Measurements from ENCODE around the gene SEC14L5. TPM values are rescaled to one million over a fixed set of nuclear protein-coding genes. Genes with fewer than 3 reads are reported as not detected.
"Not testable (repeated sequence)": the region's sequence is repeated elsewhere in the genome, so short reads cannot be mapped to it uniquely, and the experiment has no call there.

SEC14L5 gene
- 3.1 TPM for total RNA-seq

DNA sequence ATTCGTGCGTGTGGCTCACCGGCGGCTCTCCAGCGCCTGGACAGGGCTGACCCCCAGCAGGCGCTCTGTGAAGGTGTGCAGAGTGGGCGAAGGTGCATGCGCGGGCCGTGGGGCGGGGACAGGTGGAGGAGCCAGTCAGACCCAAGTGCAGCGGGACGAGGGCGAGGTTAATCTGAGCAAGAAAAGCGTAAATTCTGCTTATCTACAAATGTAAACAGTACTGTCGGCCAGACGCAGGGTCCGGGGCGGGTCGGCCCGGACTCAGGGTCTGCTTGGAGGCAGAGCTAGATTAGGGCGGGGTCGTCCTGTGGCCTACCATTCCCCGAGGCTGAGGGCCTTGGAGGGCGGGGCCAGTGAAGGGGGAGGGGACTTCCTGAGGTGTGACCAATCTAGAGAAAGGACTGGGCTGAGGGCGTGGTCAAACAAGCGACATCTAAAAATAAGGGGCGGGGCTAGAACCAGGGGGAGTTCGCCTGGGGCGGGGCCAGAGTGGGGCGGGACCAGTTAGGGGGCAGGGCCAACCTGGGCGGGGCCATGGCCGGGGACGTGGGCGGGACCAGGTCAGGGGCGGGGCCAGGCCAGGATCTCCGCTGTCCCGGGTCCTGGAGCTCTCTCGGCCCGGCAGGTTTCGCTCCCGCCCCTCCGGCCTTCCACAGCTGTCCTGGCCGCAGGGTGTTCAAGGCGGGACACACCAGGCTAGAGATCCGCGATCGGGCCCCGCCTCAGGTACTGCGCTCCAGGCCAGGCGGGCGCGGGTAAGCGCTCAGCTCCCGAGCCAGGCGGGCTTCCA lies at the start of gene SEC14L5:
Gene SEC14L5 (plus strand): TSS at position 611 of the 790 bp plus-strand sequence. CDS start 994 bp downstream, outside the sequence.
- peak; percentile 98 for DNase-seq

DNA sequence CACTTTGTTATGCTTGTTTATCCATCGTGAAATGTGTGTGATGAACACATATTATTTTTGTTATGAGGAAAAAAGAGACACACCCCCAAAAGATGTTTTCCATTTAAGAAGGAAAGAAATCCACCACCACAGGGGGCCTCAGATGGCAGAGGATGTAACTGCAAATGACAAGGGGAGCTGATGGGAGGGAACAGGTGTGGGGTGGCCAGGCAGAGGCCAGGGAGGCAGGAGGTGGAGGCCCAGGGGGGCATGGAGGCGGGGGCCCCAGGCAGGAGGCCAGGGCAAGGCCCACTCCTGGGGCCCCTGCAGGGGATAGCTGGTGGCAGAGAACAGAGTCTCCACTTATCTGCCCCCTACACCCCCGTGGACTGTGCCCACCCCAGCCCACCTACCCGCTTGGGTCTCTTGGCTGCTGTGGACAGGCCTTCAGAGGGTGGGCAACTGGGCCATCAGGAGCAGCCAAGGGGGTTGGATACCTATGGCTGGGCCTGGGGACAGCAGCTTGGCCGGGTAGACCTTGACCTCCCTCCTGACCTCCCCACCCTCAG lies 49.2 kb upstream of the SEC14L5 start:
- no peak for DNase-seq

DNA sequence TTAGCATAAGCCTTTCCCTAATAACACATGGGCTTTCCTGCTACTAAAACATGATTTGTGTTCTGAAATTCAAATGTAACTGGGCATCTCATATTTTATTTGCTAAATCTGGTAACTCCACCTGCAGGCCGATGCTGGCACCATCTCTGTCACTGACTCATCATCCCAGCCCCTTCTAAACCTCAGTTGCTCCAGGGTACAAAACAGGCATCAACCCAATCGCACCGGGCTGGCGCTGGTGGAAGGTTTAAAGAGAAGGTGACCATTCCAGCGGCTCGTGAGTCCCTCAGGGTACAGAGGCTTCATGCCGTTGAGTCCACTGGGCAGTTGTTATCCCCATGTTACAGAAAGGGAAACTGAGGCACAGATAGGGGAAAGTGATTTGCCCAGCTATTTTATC lies 48.3 kb upstream of the SEC14L5 start:
- no peak for DNase-seq

DNA sequence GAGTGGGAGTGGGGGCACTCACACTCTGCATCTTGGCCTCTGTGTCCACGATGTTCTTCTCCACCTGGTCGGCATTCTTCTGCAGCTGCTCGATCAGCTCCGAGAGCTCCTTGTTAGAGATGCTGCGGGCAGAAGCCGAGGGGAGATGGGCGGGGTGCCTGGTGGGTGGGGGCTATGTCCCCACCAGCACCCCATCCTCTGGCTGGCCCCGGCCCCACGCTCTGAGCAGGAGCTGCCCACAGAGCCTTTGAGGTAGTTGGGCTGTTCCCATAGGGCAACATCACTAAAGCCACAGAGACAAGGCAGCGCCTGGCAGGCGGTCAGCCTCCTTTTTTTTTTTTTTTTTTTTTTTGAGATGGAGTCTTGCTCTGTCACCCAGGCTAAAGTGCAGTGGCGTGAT lies 47.3 kb upstream of the SEC14L5 start:
- DNase-seq, result no peak

DNA sequence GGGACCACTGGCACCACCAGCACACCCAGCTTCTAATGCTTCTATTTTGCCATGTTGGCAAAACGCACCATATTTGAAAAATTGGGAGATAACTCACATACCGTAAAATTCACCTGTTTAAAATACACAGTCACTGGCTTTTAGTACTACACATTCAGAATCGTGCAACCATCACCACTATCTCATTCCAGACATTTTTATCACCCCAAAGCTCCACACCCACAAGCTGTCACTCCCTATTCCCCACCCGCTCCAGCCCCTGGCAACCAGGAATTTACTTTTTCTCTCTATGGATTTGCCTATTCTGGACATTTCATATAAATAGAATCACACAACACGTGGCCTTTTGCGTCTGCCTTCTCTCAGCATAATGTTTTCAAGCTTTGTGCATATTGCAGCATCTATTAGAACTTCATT lies 46.2 kb upstream of the SEC14L5 start:
- DNase-seq, result no peak

GRCh38 chr16:4913130-4913773 lies 44.9 kb upstream of the SEC14L5 start:
- DNase-seq, result no peak

GRCh38 chr16:4913774-4914525 lies 44.2 kb upstream of the SEC14L5 start:
- no peak for DNase-seq

GRCh38 chr16:4914528-4915225 lies 43.5 kb upstream of the SEC14L5 start:
- DNase-seq, result no peak

DNA sequence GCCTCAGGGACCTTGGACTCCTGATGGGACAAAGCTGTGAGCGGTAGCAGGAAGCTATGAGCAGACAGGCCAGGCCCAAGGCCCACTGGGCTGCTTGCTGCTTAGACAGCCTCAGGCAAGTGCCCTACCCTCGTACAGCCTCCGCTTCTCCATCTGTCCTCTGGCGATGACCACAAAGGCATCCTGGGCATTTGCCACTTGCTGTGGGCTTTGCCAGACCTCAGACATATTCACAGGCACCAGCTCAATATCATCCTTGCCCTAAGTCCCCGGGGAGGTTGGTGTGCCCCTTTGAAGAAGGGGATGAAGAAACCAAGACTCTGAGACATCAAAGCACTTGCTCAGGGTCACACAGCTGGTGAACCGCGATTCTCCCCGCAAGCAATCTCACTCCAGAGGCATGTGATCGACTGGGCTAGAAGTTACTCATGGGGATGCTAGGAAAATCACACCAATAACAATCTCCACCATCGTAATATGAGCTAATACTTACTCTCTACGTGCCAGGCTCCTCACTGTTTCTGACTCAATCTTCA lies 42.8 kb upstream of the SEC14L5 start:
- DNase-seq, result no peak

- DNase-seq, result no peak
Measured at GRCh38 chr16:4917117-4917516, 41.0 kb upstream of the SEC14L5 start.

DNA sequence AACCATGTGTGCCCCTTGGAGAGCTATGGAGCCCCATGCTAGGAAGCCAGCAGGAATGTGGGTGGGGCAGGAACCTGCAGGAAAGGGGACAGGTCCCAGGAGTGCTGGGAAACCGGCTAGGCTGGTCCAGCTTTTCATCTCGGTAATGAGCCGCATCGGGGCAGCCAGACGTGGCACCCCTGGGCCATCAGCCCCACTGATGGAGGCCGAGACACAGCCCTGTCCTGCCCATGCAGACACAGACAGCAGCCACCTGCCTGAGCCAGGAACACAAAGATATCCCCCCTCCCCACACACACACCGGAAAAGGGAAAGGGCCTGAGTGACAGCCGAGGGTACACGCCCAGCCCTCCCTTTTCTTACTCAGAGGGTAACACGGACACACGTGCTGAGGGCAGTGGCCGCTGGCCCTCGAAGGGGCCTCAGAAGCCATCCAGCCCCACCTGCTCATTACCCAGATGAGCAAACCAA lies 39.3 kb upstream of the SEC14L5 start:
- DNase-seq, result peak; percentile 55

- DNase-seq, result no peak
Measured at GRCh38 chr16:4920826-4921225, 37.3 kb upstream of the SEC14L5 start.

GRCh38 chr16:4922721-4923342 lies 35.3 kb upstream of the SEC14L5 start:
- DNase-seq, result peak; percentile 36

- DNase-seq, result no peak
Measured at GRCh38 chr16:4923853-4924252, 34.3 kb upstream of the SEC14L5 start.

DNA sequence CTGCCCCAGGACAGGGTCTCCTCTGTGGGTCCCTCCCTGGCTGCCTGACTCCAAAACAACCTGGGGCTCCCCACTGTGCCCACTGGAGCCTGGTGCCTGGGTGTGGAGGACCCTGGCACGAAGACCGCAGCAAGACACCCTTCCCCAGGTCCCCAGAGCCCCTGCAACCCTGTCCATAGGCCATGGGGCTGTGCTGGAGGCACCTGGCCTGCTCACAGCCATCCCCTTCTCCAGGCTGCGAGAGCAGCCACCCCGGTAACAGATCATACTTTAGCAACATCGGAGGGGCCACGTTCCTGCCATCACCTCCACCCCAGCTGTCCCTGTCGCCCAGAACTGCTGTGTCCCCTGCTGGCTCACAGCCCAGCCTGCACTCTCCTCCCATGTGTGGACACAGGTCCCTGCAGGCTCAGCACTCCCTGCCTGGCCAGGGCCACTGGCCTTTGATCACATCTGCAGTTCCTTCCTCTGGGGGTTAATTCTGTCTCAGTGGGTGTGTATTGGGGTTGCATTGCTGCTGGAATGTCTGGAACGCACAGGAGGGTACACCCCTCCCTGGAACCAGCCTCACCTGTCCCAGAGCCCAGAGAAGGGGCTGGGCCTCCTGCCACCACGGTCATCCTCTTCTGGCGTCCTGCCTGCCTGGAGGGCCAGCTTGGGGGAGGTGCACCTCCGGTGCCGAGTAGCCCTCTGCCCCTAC lies 33.4 kb upstream of the SEC14L5 start:
- DNase-seq, result peak; percentile 28

- DNase-seq, result no peak
Measured at GRCh38 chr16:4925293-4925607, 32.9 kb upstream of the SEC14L5 start.

DNA sequence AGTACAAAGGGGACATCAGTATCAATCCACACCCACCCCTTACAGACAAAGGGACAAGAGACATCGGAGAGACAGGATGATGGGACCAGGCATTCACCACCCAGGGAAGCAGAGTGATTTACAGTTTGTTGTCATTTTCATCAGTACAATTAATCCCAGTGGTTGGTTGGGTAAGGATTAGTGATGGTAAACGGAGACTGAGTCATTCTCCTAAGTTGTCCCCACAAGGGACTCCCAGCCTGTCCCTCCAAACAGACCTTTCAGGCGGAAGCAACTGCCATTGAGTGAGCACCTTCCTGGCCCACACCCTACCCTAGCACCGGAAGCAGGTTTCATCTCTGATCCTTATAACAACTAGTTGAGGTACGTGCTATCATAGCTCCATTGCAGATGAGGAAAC lies 32.3 kb upstream of the SEC14L5 start:
- DNase-seq, result no peak

DNA sequence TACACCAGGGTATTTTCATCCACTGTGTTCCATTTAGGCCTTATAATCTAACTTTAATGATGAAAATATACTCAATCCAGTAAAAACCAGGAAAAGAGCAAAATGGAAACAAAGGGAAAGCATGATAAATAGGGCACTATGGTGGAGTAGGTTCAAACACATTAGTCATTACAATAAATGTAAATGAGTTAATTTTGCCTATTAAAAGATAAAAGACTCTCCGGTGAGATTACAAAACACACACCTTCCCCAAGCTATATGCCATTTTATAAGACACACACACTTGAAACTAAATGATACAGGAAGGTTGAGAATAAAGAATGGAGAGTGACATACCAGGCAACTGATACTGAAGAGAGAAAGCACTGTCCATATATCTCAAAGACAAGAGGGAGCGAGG lies 31.2 kb upstream of the SEC14L5 start:
- no peak for DNase-seq

DNA sequence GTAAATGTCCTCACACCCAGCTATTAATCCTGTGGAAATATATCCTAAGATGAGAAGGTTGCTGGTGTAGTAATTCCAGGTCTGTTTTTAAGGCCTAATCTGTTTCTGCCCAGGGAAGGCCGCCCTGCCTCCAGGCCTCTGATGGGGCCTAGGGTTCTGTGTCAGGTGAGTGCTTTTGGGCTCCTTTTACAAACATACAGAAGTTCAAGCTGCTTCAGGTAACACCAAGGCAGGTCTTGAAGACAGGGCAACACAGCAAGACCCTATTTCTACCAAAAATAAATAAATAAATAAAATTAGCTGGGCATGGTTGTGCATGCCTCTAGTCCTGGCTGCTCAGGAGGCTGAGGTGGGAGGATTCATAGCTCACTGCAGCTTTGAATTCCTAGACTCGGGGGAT lies 30.5 kb upstream of the SEC14L5 start:
- no peak for DNase-seq

- DNase-seq, result no peak
Measured at GRCh38 chr16:4928227-4928626, 29.9 kb upstream of the SEC14L5 start.

DNA sequence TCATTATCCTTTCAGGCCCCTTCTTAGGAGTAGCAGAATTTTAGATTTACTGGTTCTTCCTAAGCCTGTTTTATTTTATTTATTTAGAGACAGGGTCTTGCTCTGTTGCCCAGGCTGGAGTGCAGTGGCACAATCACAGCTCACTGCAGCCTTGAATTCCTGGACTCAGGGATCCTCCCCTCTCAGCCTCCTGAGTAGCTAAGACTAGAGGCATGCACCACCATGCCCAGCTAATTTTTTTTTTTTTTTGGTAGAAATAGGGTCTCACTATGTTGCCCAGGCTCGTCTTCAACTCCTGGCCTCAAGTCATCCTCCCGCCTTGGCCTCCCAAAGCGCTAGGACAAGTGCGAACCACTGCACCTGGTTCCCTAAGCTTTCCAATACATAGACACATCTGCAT lies 28.5 kb upstream of the SEC14L5 start:
- not testable (repeated sequence) for DNase-seq
